ENCODE measurements around the gene TECPR1.
"Not testable (repeated sequence)": the region's sequence is repeated elsewhere in the genome, so short reads cannot be mapped to it uniquely, and the experiment has no call there.

The TECPR1 gene

GRCh38 chr7:98225913-98226614, 26.0 kb downstream of the TECPR1 start:
- DNase-seq (ENCODE audit: low read depth in 2 of 2) = no peak

- DNase-seq (ENCODE audit: low read depth in 2 of 2) = no peak
These were observed 27.3 kb downstream of the TECPR1 start for GRCh38 chr7:98224701-98225181.

GRCh38 chr7:98223898-98224700, 27.9 kb downstream of the TECPR1 start:
- DNase-seq (ENCODE audit: low read depth in 2 of 2) = no peak

- DNase-seq (ENCODE audit: low read depth in 2 of 2) = no peak
These were observed 28.6 kb downstream of the TECPR1 start for GRCh38 chr7:98223351-98223897.

GRCh38 chr7:98222533-98223195, 29.4 kb downstream of the TECPR1 start:
- DNase-seq (ENCODE audit: low read depth in 2 of 2) = no peak

- DNase-seq (ENCODE audit: low read depth in 2 of 2) = no peak
These were observed 30.2 kb downstream of the TECPR1 start for GRCh38 chr7:98221611-98222532.

GRCh38 chr7:98219382-98219781, 32.6 kb downstream of the TECPR1 start:
- not testable (repeated sequence) for DNase-seq (ENCODE audit: low read depth in 2 of 2)

- DNase-seq (ENCODE audit: low read depth in 2 of 2) = no peak
These were observed 34.1 kb downstream of the TECPR1 start for GRCh38 chr7:98217623-98218582.

- DNase-seq (ENCODE audit: low read depth in 2 of 2) = no peak
These were observed 35.0 kb downstream of the TECPR1 start for GRCh38 chr7:98216941-98217622.

GRCh38 chr7:98215561-98216495, 36.2 kb downstream of the TECPR1 start:
- DNase-seq (ENCODE audit: low read depth in 2 of 2) = no peak

- no peak for DNase-seq (ENCODE audit: low read depth in 2 of 2)
These were observed 37.2 kb downstream of the TECPR1 start for GRCh38 chr7:98214811-98215321.

GRCh38 chr7:98213888-98214810, 37.9 kb downstream of the TECPR1 start:
- DNase-seq (ENCODE audit: low read depth in 2 of 2) = no peak

- no peak for DNase-seq (ENCODE audit: low read depth in 2 of 2)
These were observed 38.6 kb downstream of the TECPR1 start for GRCh38 chr7:98213296-98213887.

- DNase-seq (ENCODE audit: low read depth in 2 of 2) = no peak
These were observed 39.4 kb downstream of the TECPR1 start for GRCh38 chr7:98212532-98213041.

- DNase-seq (ENCODE audit: low read depth in 2 of 2) = no peak
These were observed 40.1 kb downstream of the TECPR1 start for GRCh38 chr7:98211676-98212531.
